ENCODE measurements around the gene MERTK. TPM values are rescaled to one million over a fixed set of nuclear protein-coding genes. Genes with fewer than 3 reads are reported as not detected.

Gene MERTK
- total RNA-seq, 1 experiment from 2014 or later = 39.2 TPM

GRCh38 chr2:112031473-112032223, 133.2 kb downstream of the MERTK start:
- Histone ChIP-seq H3K27me3 (replicated peaks; ENCODE audit: control insufficient read depth, insufficient read depth, low read length) (no peaks in the 10 kb centered on the region), H3K36me3 (ENCODE audit: control insufficient read depth, insufficient read depth, low read length) (peaks cover 2% of the 10 kb centered on the region; the same call in 1 of the 2 replicates), H3K4me3 (ENCODE audit: low read depth, low read length) (no peak overlapping the region), H3K4me1 (no peaks in the 10 kb centered on the region), H3K9me3 (no peaks in the 10 kb centered on the region)
- CTCF ChIA-PET = no interaction called here
- no peaks in the 10 kb centered on the region for H3K27me3 Mint-ChIP-seq (ENCODE audit: insufficient read depth, unreplicated experiment)
- DNase-seq = no peak
- H3K27ac Mint-ChIP-seq (ENCODE audit: unreplicated experiment) = no peak overlapping the region
- peaks cover 34% of the 10 kb centered on the region for H3K36me3 Mint-ChIP-seq (ENCODE audit: insufficient read depth, unreplicated experiment)
- no peaks in the 10 kb centered on the region for H3K9me3 Mint-ChIP-seq (ENCODE audit: unreplicated experiment)
- intact Hi-C loops (cut with micrococcal nuclease; ENCODE audit: unreplicated experiment) = no loop called here
- H3K4me3 Mint-ChIP-seq (ENCODE audit: unreplicated experiment) = no peak overlapping the region
- no TSS peak for BruUV-seq (replicated peaks)
- H3K4me1 Mint-ChIP-seq (ENCODE audit: low read depth, unreplicated experiment) = no peaks in the 10 kb centered on the region
- no peak for TF ChIP-seq CTCF (IDR thresholded peaks at IDR 0.05; ENCODE audit: insufficient read depth in 1 of 2, low read depth in 1 of 2, low read length in 1 of 2, severe bottlenecking in 1 of 2, unreplicated experiment in 1 of 2)
- POLR2A ChIA-PET = no interaction called here

- Histone ChIP-seq H3K9me3 (no peaks in the 10 kb centered on the region), H3K4me3 (ENCODE audit: low read depth, low read length) (no peak overlapping the region), H3K4me1 (no peaks in the 10 kb centered on the region), H3K36me3 (ENCODE audit: control insufficient read depth, insufficient read depth, low read length) (peaks cover 2% of the 10 kb centered on the region; the same call in 1 of the 2 replicates), H3K27me3 (replicated peaks; ENCODE audit: control insufficient read depth, insufficient read depth, low read length) (no peaks in the 10 kb centered on the region)
- no peak for DNase-seq
- intact Hi-C loops (cut with micrococcal nuclease; ENCODE audit: unreplicated experiment) = no loop called here
- Mint-ChIP-seq H3K4me3 (ENCODE audit: unreplicated experiment) (no peak overlapping the region), H3K9me3 (ENCODE audit: unreplicated experiment) (peaks cover 2% of the 10 kb centered on the region), H3K27ac (ENCODE audit: unreplicated experiment) (no peak overlapping the region), H3K36me3 (ENCODE audit: insufficient read depth, unreplicated experiment) (peaks cover 31% of the 10 kb centered on the region), H3K27me3 (ENCODE audit: insufficient read depth, unreplicated experiment) (no peaks in the 10 kb centered on the region), H3K4me1 (ENCODE audit: low read depth, unreplicated experiment) (no peaks in the 10 kb centered on the region)
- POLR2A ChIA-PET = no interaction called here
- no peak for TF ChIP-seq CTCF (IDR thresholded peaks at IDR 0.05; ENCODE audit: insufficient read depth in 1 of 2, low read depth in 1 of 2, low read length in 1 of 2, severe bottlenecking in 1 of 2, unreplicated experiment in 1 of 2)
- no TSS peak for BruUV-seq (replicated peaks)
- CTCF ChIA-PET = no interaction called here
Measured at GRCh38 chr2:112032224-112032586, 133.8 kb downstream of the MERTK start.

GRCh38 chr2:112032689-112033465, 134.5 kb downstream of the MERTK start:
- CTCF ChIA-PET = no interaction called here
- POLR2A ChIA-PET = no interaction called here
- Histone ChIP-seq H3K9me3 (no peaks in the 10 kb centered on the region), H3K36me3 (ENCODE audit: control insufficient read depth, insufficient read depth, low read length) (no peaks in the 10 kb centered on the region), H3K4me3 (ENCODE audit: low read depth, low read length) (no peak overlapping the region), H3K4me1 (no peaks in the 10 kb centered on the region), H3K27me3 (replicated peaks; ENCODE audit: control insufficient read depth, insufficient read depth, low read length) (no peaks in the 10 kb centered on the region)
- Mint-ChIP-seq H3K9me3 (ENCODE audit: unreplicated experiment) (peaks cover 9% of the 10 kb centered on the region), H3K4me3 (ENCODE audit: unreplicated experiment) (no peak overlapping the region), H3K4me1 (ENCODE audit: low read depth, unreplicated experiment) (no peaks in the 10 kb centered on the region), H3K27me3 (ENCODE audit: insufficient read depth, unreplicated experiment) (no peaks in the 10 kb centered on the region), H3K36me3 (ENCODE audit: insufficient read depth, unreplicated experiment) (peaks cover 24% of the 10 kb centered on the region), H3K27ac (ENCODE audit: unreplicated experiment) (no peak overlapping the region)
- intact Hi-C loops (cut with micrococcal nuclease; ENCODE audit: unreplicated experiment) = no loop called here
- BruUV-seq (replicated peaks) = no TSS peak
- no peak for DNase-seq
- no peak for TF ChIP-seq CTCF (IDR thresholded peaks at IDR 0.05; ENCODE audit: insufficient read depth in 1 of 2, low read depth in 1 of 2, low read length in 1 of 2, severe bottlenecking in 1 of 2, unreplicated experiment in 1 of 2)

Data from Caco-2 (cell line).